B cell (primary cell): ENCODE results near the gene IQCM. TPM values are rescaled to one million over a fixed set of nuclear protein-coding genes. Genes with fewer than 3 reads are reported as not detected.

ENCODE experiments used
- ATAC-seq: fragments of 200-7000 bp; cut with Tn5 transposase; one replicate; pipeline ENCODE4 v1.10.0; 2021; ENCODE audit warnings: low read depth, mild to moderate bottlenecking, moderate number of reproducible peaks, moderate library complexity
- CTCF ChIA-PET: fragments of 350-600 bp; sonication (Branson Sonifier 250); formaldehyde crosslinking; loops from one replicate; lab custom pipeline; 2021; ENCODE audit warnings: antibody characterized with exemption, inconsistent platforms; lab: Charles Lee
- POLR2A ChIA-PET: fragments of 350-600 bp; sonication (Branson Sonifier 250); formaldehyde crosslinking; loops from one replicate; lab custom pipeline; 2021; ENCODE audit warnings: antibody characterized with exemption; lab: Charles Lee
- DNase-seq: peaks from one replicate; pipeline ENCODE4 v3.0.0; 2013
- H2AFZ ChIP-seq: 2 replicates; pipeline ENCODE4 v1.6.1; 2012; ENCODE audit warnings: mild to moderate bottlenecking, low read depth, low read length; ENCODE audit not compliant: insufficient read depth, poor library complexity, severe bottlenecking
- H3K27ac ChIP-seq, 2 donors: 1 replicate in 1 of 2; 2 replicates in 1 of 2; pipeline ENCODE4 v1.5.1; 2012 to 2013; ENCODE audit warnings: low read length in 2 of 2, mild to moderate bottlenecking in 2 of 2, moderate library complexity in 1 of 2
- H3K27me3 ChIP-seq, 4 experiments: fragments of 200-600 bp in 1 of 4; sonication (generic) in 1 of 4; replicated peaks in 1 of 4; 1 replicate in 2 of 4; 2 replicates in 2 of 4; pipeline versions ENCODE4 v1.6.1 to v1.7.0; 2013 to 2016; ENCODE audit warnings: low read length in 3 of 4, mild to moderate bottlenecking in 2 of 4, mixed read lengths in 1 of 4, moderate library complexity in 1 of 4; ENCODE audit not compliant: insufficient read depth in 4 of 4, control insufficient read depth in 3 of 4; ENCODE audit errors: control extremely low read depth in 1 of 4
- H3K36me3 ChIP-seq, 2 experiments: replicated peaks in 1 of 2; 1 replicate in 1 of 2; 2 replicates in 1 of 2; pipeline versions ENCODE4 v1.6.1 to v1.7.1; 2013; ENCODE audit warnings: low read length in 1 of 2; ENCODE audit not compliant: insufficient read depth in 2 of 2, control insufficient read depth in 1 of 2; ENCODE audit errors: control extremely low read depth in 1 of 2, extremely low read depth in 1 of 2
- H3K4me1 ChIP-seq, 2 donors: fragments of 200-600 bp in 1 of 2; sonication (generic) in 1 of 2; 1 replicate in 1 of 2; 2 replicates in 1 of 2; pipeline versions ENCODE4 v1.5.1 to v1.6.1; 2013 to 2017; ENCODE audit warnings: low read length in 2 of 2; ENCODE audit not compliant: control insufficient read depth in 2 of 2, insufficient read depth in 2 of 2
- H3K4me2 ChIP-seq: replicated peaks from 2 replicates; pipeline ENCODE3; 2012; ENCODE audit warnings: mild to moderate bottlenecking, low read depth, low read length; ENCODE audit not compliant: poor library complexity, severe bottlenecking
- H3K4me3 ChIP-seq, 5 experiments: fragments of 200-600 bp in 1 of 5; sonication (generic) in 1 of 5; 1 replicate in 3 of 5; 2 replicates in 2 of 5; pipeline versions ENCODE4 v1.5.1 to v1.7.0; 2011 to 2016; ENCODE audit warnings: low read length in 4 of 5, mild to moderate bottlenecking in 4 of 5, low read depth in 2 of 5, control low read depth in 1 of 5, moderate library complexity in 1 of 5; ENCODE audit not compliant: insufficient read depth in 1 of 5; ENCODE audit errors: control extremely low read depth in 1 of 5, extremely low read depth in 1 of 5
- H3K79me2 ChIP-seq: fragments of 200-600 bp; sonication (generic); one replicate; pipeline ENCODE4 v1.6.0; 2016; ENCODE audit warnings: low read length; ENCODE audit not compliant: control insufficient read depth, insufficient read depth
- H3K9ac ChIP-seq: fragments of 200-600 bp; sonication (generic); 2 replicates; pipeline ENCODE4 v1.6.1; 2017; ENCODE audit warnings: mild to moderate bottlenecking, low read length, moderate library complexity
- H3K9me3 ChIP-seq, 3 donors: one replicate each; pipeline versions ENCODE4 v1.6.1 to v1.7.1; 2013; ENCODE audit warnings: low read length in 2 of 3; ENCODE audit not compliant: control insufficient read depth in 2 of 3, insufficient read depth in 1 of 3; ENCODE audit errors: control extremely low read depth in 1 of 3
- H4K20me1 ChIP-seq: 2 replicates; pipeline ENCODE4 v1.6.0; 2012; ENCODE audit warnings: mild to moderate bottlenecking, low read length; ENCODE audit not compliant: insufficient read depth, control insufficient read depth, poor library complexity, severe bottlenecking
- H3K27ac Mint-ChIP-seq: one replicate; pipeline ENCODE4 v1.8.0; 2021; ENCODE audit warnings: mixed read lengths
- H3K27me3 Mint-ChIP-seq: one replicate; pipeline ENCODE4 v1.8.0; 2021; ENCODE audit warnings: mixed read lengths
- H3K4me1 Mint-ChIP-seq: one replicate; pipeline ENCODE4 v1.8.0; 2021; ENCODE audit warnings: mixed read lengths
- H3K4me3 Mint-ChIP-seq: one replicate; pipeline ENCODE4 v1.8.0; 2021; ENCODE audit warnings: mixed read lengths
- H3K9me3 Mint-ChIP-seq: one replicate; pipeline ENCODE4 v1.8.0; 2022; ENCODE audit warnings: mixed read lengths; ENCODE audit not compliant: insufficient read depth
- CTCF ChIP-seq: fragments of 200-600 bp; IDR thresholded peaks from one replicate; pipeline ENCODE4 v1.8.0; 2022; ENCODE audit warnings: antibody characterized with exemption, mild to moderate bottlenecking
- EZH2 ChIP-seq: IDR thresholded peaks from 2 replicates; pipeline ENCODE4 v1.6.1; 2012; ENCODE audit warnings: borderline replicate concordance, low read depth, mild to moderate bottlenecking, moderate library complexity, low read length; ENCODE audit not compliant: insufficient read depth, poor library complexity, severe bottlenecking
- WGBS: methylation state at CpG from one replicate; pipeline ENCODE4 v1.1.5; 2013; ENCODE audit warnings: missing lambda C conversion rate; ENCODE audit not compliant: insufficient coverage; 5-methylcytosine and 5-hydroxymethylcytosine counted together
- intact Hi-C: fragments of 100-400 bp; cut with micrococcal nuclease; formaldehyde crosslinking; loops from one replicate; pipeline ENCODE4 v1.10.0; 2022
- polyA plus RNA-seq: library from polyadenylated mRNA; depleted of rRNA; stranded (reverse); fragments of >200 nt; gene quantifications from 2 replicates; pipeline ENCODE4 v1.2.3, GENCODE V29; 2012
- total RNA-seq, 2 donors: library from RNA; stranded (reverse); fragments of 120-200 nt in 1 of 2; gene quantifications; 1 replicate in 1 of 2; 2 replicates in 1 of 2; pipeline versions ENCODE4 v1.2.3 to v1.2.4, GENCODE V29; 2013 to 2022

IQCM gene
- total and polyA plus RNA-seq, 2 donors (not counting 1 experiment from before 2014, with no cell fraction given): not detected

- no peaks in the 10 kb centered on the region for H3K4me1 ChIP-seq
- H3K9me3 ChIP-seq: no peaks in the 10 kb centered on the region
- no peak overlapping the region for H3K4me3 ChIP-seq
- H3K36me3 ChIP-seq: no peaks in the 10 kb centered on the region
- ChIA-PET CTCF (no interaction called here), POLR2A (no interaction called here)
- no peak overlapping the region for H3K4me2 ChIP-seq
- Mint-ChIP-seq H3K9me3 (no peaks in the 10 kb centered on the region), H3K27ac (no peak overlapping the region), H3K4me3 (no peak overlapping the region), H3K4me1 (no peaks in the 10 kb centered on the region), H3K27me3 (no peaks in the 10 kb centered on the region)
- H2AFZ ChIP-seq: no peak overlapping the region
- DNase-seq: no peak
- H3K27me3 ChIP-seq: no peaks in the 10 kb centered on the region
- ATAC-seq: no peak
- intact Hi-C loops: no loop called here
- no peaks in the 10 kb centered on the region for H3K79me2 ChIP-seq
- no peaks in the 10 kb centered on the region for H4K20me1 ChIP-seq
- no peak overlapping the region for H3K9ac ChIP-seq
- no CpG with 5 or more reads among the region's 2 CpGs for WGBS
- H3K27ac ChIP-seq: no peak overlapping the region
- TF ChIP-seq EZH2 (no peak), CTCF (no peak)
Observed at GRCh38 chr4:149443537-149443936, 372.1 kb downstream of the IQCM start.

DNA sequence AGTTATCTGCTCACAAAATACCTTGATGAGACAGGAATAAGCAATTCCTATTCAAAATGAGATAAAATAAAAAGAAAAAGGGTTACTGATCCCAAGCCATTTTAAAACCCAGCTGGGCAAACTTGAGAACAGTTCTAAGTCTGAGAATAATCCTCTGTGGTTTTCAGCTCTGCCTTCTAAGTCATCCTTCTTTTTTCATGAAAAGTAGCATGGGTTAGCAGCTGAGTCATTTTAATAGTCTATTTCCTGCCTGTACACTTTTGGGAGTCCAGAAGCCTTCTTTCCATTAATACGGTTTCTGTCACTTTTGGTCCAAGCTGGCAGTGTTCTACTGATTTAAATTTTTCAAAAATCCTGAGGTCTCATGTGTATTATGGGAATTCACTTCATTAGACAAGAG is 374.3 kb downstream of the IQCM start:
- intact Hi-C loops: no loop called here
- POLR2A ChIA-PET: no interaction called here
- no peak overlapping the region for H3K27ac ChIP-seq
- no peaks in the 10 kb centered on the region for H3K36me3 ChIP-seq
- H3K9ac ChIP-seq: no peak overlapping the region
- TF ChIP-seq EZH2: no peak
- TF ChIP-seq CTCF: no peak
- Mint-ChIP-seq H3K27me3 (no peaks in the 10 kb centered on the region), H3K9me3 (no peaks in the 10 kb centered on the region), H3K27ac (no peak overlapping the region), H3K4me3 (no peak overlapping the region), H3K4me1 (no peaks in the 10 kb centered on the region)
- no peaks in the 10 kb centered on the region for H3K27me3 ChIP-seq
- H4K20me1 ChIP-seq: no peaks in the 10 kb centered on the region
- no peaks in the 10 kb centered on the region for H3K4me1 ChIP-seq
- H3K79me2 ChIP-seq: no peaks in the 10 kb centered on the region
- H3K4me3 ChIP-seq: no peak overlapping the region
- CTCF ChIA-PET: no interaction called here
- H3K4me2 ChIP-seq: no peak overlapping the region
- ATAC-seq (no peak), DNase-seq (no peak)
- H2AFZ ChIP-seq: no peak overlapping the region
- no CpG with 5 or more reads among the region's 1 CpG for WGBS
- no peaks in the 10 kb centered on the region for H3K9me3 ChIP-seq
